ENCODE data around the gene SLC6A7.

The SLC6A7 gene

GRCh38 chr5:150196514-150196913, 6.7 kb downstream of the SLC6A7 start:
- Histone ChIP-seq H3K27ac (ENCODE audit: low read depth, low read length) (no peak overlapping the region), H3K36me3 (ENCODE audit: control insufficient read depth, low read length) (no peaks in the 10 kb centered on the region), H4K20me1 (ENCODE audit: control insufficient read depth, insufficient read depth, low read depth, low read length) (no peaks in the 10 kb centered on the region), H3K27me3 (ENCODE audit: control insufficient read depth, low read length) (peaks cover 5% of the 10 kb centered on the region; the same call in 1 of the 2 replicates), H3K4me2 (ENCODE audit: low read length) (no peak overlapping the region), H3K4me1 (ENCODE audit: control insufficient read depth, low read length) (no peaks in the 10 kb centered on the region), H3K9me3 (ENCODE audit: control insufficient read depth, insufficient read depth, low read length) (no peaks in the 10 kb centered on the region), H3K79me2 (ENCODE audit: control insufficient read depth, low read length) (no peaks in the 10 kb centered on the region), H3K9me2 (replicated peaks; ENCODE audit: control insufficient read depth, low read length) (no peaks in the 10 kb centered on the region), H3F3A (ENCODE audit: control insufficient read depth, insufficient read depth) (no peaks in the 10 kb centered on the region), H3K4me3 (ENCODE audit: low read length) (no peak overlapping the region)
- TF ChIP-seq EZH2phosphoT487 (IDR thresholded peaks at IDR 0.05; ENCODE audit: borderline replicate concordance, low read length): no peak
- TF ChIP-seq, protein P1, sequence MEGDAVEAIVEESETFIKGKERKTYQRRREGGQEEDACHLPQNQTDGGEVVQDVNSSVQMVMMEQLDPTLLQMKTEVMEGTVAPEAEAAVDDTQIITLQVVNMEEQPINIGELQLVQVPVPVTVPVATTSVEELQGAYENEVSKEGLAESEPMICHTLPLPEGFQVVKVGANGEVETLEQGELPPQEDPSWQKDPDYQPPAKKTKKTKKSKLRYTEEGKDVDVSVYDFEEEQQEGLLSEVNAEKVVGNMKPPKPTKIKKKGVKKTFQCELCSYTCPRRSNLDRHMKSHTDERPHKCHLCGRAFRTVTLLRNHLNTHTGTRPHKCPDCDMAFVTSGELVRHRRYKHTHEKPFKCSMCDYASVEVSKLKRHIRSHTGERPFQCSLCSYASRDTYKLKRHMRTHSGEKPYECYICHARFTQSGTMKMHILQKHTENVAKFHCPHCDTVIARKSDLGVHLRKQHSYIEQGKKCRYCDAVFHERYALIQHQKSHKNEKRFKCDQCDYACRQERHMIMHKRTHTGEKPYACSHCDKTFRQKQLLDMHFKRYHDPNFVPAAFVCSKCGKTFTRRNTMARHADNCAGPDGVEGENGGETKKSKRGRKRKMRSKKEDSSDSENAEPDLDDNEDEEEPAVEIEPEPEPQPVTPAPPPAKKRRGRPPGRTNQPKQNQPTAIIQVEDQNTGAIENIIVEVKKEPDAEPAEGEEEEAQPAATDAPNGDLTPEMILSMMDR (IDR thresholded peaks at IDR 0.05; ENCODE audit: low read depth, low read length, poor library complexity, severe bottlenecking): no peak

- Histone ChIP-seq H3F3A (ENCODE audit: control insufficient read depth, insufficient read depth) (no peaks in the 10 kb centered on the region), H3K27me3 (ENCODE audit: control insufficient read depth, low read length) (peaks cover 5% of the 10 kb centered on the region; the same call in 1 of the 2 replicates), H3K4me2 (ENCODE audit: low read length) (no peak overlapping the region), H3K4me1 (ENCODE audit: control insufficient read depth, low read length) (no peaks in the 10 kb centered on the region), H3K36me3 (ENCODE audit: control insufficient read depth, low read length) (no peaks in the 10 kb centered on the region), H4K20me1 (ENCODE audit: control insufficient read depth, insufficient read depth, low read depth, low read length) (no peaks in the 10 kb centered on the region), H3K4me3 (ENCODE audit: low read length) (no peak overlapping the region), H3K79me2 (ENCODE audit: control insufficient read depth, low read length) (no peaks in the 10 kb centered on the region), H3K27ac (ENCODE audit: low read depth, low read length) (no peak overlapping the region), H3K9me2 (replicated peaks; ENCODE audit: control insufficient read depth, low read length) (no peaks in the 10 kb centered on the region), H3K9me3 (ENCODE audit: control insufficient read depth, insufficient read depth, low read length) (no peaks in the 10 kb centered on the region)
- TF ChIP-seq, protein P1 (IDR thresholded peaks at IDR 0.05; ENCODE audit: low read depth, low read length, poor library complexity, severe bottlenecking): no peak
- no peak for TF ChIP-seq EZH2phosphoT487 (IDR thresholded peaks at IDR 0.05; ENCODE audit: borderline replicate concordance, low read length)
Measured at GRCh38 chr5:150196986-150197385, 7.1 kb downstream of the SLC6A7 start.

GRCh38 chr5:150197476-150197875, 7.6 kb downstream of the SLC6A7 start:
- H3K27me3 ChIP-seq (ENCODE audit: control insufficient read depth, low read length): peaks cover under 1% of the 10 kb centered on the region; the same call in 1 of the 2 replicates
- H3K9me3 ChIP-seq (ENCODE audit: control insufficient read depth, insufficient read depth, low read length): no peaks in the 10 kb centered on the region
- H3K27ac ChIP-seq (ENCODE audit: low read depth, low read length): no peak overlapping the region
- H4K20me1 ChIP-seq (ENCODE audit: control insufficient read depth, insufficient read depth, low read depth, low read length): no peaks in the 10 kb centered on the region
- H3K4me2 ChIP-seq (ENCODE audit: low read length): no peak overlapping the region
- H3K36me3 ChIP-seq (ENCODE audit: control insufficient read depth, low read length): no peaks in the 10 kb centered on the region
- H3F3A ChIP-seq (ENCODE audit: control insufficient read depth, insufficient read depth): no peaks in the 10 kb centered on the region
- H3K79me2 ChIP-seq (ENCODE audit: control insufficient read depth, low read length): no peaks in the 10 kb centered on the region
- no peak overlapping the region for H3K4me3 ChIP-seq (ENCODE audit: low read length)
- TF ChIP-seq, protein P1 (IDR thresholded peaks at IDR 0.05; ENCODE audit: low read depth, low read length, poor library complexity, severe bottlenecking): no peak
- no peak for TF ChIP-seq EZH2phosphoT487 (IDR thresholded peaks at IDR 0.05; ENCODE audit: borderline replicate concordance, low read length)
- no peaks in the 10 kb centered on the region for H3K9me2 ChIP-seq (replicated peaks; ENCODE audit: control insufficient read depth, low read length)
- H3K4me1 ChIP-seq (ENCODE audit: control insufficient read depth, low read length): no peaks in the 10 kb centered on the region

Data from DOHH2 (cell line).